Activated CD8-positive, alpha-beta memory T cell treated with anti-CD3 and anti-CD28 coated beads for 48 hours (primary cell): Measurements from ENCODE around the gene FBXO15.
A peak's percentile ranks its signal among the peaks of the same experiment; 100 is the strongest.

Source experiments
- DNase-seq, 3 experiments: peaks; one replicate each; pipeline ENCODE4 v3.0.0-alpha.2; 2020; ENCODE audit warnings: low read depth in 2 of 3, low spot score in 2 of 3

FBXO15 gene, protein sequence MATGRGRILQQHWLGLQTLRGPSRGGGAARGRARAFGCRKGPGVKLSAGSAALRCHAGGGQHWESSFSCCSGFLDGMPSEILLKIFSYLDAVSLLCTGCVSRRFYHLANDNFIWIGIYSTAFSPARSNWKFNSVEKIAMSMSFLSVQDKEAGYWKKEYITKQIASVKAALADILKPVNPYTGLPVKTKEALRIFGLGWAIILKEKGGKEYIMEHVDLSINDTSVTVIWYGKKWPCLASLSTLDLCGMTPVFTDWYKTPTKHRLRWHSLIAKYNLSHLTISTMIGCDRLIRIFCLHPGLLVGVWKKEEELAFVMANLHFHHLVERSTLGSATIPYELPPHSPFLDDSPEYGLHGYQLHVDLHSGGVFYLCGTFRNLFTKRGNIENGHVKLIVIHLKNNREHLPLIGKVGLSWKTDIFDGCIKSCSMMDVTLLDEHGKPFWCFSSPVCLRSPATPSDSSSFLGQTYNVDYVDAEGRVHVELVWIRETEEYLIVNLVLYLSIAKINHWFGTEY

DNA sequence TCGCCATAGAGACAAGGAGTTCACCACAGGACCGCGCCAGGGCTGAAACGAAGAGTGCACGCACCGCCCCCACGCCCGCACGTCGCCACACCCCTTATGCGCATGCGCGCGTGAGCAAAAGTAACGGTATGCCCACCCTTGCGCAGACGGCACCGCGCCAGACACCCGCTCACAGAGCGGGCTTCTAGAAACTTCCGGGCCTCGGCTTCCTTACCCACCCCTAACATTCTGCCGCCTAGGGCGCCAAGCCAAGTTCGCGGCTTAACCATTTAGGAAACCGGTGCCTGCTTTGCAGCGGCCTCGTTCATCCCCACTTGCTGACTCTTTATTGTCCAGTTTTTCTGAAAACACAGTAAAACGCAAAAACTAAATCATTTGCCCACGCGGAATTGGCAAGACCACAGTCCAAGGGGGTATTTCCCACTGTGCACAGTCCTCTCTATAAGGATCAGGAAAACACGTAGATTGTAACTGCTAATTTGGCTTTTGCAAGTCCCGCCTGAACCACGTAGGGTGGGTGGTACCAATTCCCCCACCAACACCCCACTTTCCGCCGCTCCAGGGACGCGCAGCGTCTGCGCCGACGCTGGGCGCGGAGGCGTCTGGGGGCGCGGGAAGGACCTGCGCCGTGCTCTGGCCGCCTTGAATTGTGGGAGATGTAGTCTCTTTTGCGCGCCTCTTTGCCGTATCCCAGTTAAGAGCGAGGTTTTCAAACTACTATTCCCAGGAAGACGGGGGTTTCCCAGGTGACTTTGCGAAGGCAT is at the start of gene FBXO15, which contains the start of gene TIMM21:
FBXO15 (minus strand) TSS at position 56 of the 764 bp plus-strand sequence; CDS start at position 7, 49 bp downstream.
TIMM21 (plus strand) TSS at position 745 of the 764 bp plus-strand sequence. CDS start 286 bp downstream, outside the sequence.
- peak; percentile 90 to 96 (median 91) for DNase-seq

DNA sequence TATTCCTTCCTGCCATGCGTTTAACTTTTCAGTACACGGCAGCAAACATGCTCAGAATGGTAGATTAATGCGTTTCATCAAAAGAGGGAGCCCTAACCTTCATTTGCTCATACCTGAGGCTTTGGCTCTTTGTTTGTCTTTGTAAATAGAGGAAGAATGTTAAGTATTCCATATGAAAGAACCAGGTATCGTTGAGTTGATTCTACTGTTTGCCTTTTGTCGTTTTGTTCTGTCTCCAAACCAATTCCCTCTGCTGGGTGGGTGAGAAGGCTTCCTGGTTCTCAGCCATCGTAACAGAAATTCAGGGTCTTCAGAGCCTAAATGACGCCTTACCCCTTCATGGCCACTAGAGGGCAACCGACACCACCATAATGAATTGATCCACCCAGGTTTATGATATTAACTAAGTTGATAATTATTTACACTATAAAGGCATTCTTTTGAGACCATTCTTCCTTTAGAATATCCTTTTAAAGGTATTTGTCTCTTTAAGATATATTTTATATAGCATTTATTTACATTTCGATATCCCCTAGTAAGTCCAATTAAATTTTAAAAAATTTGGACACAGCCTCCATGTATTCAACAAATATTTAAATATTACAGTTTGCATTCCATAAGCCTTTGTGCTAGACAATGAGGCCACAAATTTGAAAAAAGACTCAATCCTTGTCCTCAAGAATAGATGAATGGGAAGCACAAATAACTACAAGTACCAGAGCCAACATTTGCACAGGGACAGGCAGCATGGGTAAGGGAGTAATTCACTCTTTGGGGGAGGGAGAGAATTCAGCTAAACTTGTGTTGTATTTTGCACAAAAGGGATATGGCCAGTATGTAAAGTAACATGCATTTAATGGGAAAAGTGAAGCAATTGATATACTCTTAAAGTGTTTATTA is 48.8 kb upstream of the FBXO15 start:
- DNase-seq: peak in 1 of 3 experiments; percentile 14

DNA sequence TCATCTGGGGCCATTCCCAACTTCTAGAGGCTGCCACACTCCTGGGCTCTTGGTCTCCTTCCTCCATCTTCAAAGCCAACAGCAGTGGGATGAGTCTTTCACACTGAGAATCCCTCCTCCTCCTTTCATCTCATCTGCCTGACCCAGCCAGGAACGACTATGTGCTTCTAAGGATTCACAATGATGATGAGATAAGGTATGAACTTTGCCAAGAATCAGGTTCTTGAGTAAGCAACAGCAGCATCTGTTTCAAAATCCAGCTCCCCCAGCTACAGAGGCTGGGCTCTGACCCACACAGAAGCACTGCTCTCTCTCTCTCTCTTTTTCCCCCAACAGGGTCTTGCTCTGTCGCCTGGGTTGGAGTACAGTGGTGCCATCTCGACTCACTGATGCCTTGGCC is 47.1 kb upstream of the FBXO15 start:
- no peak for DNase-seq

DNA sequence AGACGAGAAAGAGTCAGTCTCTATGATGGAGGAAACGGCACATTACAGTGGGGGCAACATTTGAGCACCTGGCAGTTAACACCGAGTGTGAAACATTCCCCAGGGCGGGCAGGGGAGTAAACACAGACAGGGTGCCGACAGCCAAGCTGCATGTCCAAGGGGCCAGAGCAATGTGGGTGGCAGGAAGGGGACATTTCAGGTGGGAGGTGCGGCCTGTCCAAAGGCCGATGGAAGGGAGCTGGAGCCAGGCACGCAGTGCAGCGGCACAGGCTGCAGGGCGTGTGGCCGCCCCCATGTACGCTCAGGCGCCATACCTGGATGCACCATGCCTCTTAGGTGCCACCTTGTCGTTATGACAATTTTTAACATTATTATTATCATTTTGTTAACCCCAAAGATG is 43.9 kb upstream of the FBXO15 start:
- no peak for DNase-seq

DNA sequence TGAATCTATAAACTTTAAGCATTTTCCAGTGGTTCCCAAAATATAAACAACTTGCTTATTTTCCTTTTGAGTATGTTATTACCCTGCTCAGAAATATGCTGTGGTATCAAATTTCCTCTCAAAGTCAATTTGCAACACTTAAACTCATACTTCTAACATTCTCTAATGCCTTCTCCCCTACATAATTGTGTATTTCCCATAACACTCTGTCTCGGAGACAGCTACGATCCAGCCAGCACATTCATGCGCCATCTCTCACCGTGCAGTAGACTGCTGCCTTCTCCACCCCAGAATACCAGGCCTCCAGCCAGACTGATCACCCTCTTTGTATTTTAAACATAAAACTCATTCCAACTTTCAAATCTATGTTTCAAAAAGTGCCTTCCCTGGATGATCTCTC is 42.5 kb upstream of the FBXO15 start:
- no peak for DNase-seq

DNA sequence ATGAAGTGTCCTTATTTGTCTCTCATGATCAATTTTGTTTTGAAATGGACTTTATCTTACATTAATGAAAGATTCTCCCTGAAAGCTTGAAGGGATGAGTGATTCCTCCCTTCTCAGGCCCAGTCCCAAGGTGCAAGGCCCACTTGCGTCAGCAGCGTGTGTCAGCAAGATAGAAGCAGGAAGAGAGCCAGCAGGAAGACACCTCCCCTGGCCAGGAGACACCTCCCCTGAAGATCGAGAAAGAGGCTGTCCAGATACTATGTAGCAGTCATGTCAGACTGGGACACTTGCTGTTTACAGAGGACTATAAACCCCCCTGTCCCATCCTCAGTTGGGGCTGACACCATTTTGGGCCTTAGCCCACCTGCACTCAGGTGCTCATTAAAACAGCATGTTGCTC is 39.0 kb upstream of the FBXO15 start:
- DNase-seq: no peak

DNA sequence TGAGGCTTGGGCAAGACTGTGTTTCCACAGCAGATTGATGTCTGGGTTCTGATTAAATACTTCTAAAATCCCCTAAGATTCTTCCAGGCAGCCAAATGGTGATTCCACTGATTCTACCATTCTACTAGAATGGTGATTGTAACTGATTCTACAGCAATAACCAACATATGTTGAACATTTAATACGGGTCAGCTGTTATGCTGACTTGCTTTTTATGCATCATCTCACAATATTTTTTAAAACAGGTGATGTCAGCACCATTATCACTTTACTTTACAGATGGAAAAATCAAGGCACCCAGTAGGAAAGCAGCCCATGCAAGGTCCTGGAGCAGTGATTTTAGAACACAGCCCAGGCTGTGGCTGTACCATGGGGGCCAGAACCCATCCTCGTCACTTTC is 38.2 kb upstream of the FBXO15 start:
- DNase-seq: no peak

DNA sequence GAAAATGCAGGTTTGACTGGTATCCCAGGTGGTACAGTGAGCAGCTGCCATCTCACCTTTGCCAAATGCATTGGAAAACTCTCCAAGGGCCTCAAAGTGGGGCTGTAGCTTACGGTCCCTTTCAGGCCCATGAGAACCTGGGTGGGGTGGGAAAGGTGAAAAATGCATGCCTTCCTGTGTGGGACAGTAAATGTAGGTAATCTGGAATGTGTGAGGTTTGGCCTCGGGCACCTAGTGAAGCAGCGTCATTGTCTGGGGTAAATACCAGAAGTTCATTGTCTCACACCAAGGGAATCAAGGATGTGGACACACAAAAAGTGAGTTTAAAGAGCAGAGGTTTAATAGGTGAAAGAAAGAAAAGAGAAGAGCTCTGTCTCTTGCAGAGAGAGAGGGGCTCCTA is 37.2 kb upstream of the FBXO15 start:
- no peak for DNase-seq

DNA sequence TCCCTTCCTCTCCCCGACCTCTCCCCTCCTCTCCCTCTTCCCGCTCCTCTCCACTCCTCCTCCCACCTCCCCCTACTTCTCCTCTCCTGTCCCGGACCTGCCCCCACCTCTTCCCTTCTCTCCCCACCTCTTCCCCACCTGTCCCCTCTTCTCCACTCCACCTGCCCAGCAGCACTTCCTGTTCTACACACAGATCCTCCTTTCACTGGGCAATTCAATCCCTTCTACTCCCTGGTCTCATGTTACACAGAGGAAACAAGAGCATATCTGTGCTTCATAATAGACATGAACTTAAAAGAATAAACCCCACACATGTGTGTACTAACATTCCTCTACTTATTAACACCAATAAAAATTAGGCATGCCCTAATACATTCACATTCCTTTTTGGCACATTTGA is 35.5 kb upstream of the FBXO15 start:
- no peak for DNase-seq

DNA sequence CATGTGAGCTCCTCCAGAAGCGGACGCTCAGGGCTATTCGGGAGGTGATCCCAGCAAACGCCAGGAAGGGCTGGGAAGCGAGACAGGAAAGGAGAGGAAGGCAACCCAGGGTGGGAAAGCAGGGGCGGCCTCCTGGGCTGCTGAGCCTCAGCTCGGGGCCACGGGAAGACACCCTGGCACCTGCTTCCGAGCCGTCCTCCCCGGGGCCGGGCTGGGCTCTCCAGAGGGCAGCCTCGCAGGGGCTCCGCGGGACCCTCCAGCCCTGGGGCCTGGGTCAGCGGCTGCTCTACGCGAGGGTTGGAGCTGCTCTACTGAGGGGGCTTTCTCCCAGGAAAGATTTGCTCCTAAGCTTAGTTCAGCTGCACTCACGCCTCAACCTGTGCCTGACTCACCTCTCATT is 34.7 kb upstream of the FBXO15 start:
- DNase-seq: no peak

DNA sequence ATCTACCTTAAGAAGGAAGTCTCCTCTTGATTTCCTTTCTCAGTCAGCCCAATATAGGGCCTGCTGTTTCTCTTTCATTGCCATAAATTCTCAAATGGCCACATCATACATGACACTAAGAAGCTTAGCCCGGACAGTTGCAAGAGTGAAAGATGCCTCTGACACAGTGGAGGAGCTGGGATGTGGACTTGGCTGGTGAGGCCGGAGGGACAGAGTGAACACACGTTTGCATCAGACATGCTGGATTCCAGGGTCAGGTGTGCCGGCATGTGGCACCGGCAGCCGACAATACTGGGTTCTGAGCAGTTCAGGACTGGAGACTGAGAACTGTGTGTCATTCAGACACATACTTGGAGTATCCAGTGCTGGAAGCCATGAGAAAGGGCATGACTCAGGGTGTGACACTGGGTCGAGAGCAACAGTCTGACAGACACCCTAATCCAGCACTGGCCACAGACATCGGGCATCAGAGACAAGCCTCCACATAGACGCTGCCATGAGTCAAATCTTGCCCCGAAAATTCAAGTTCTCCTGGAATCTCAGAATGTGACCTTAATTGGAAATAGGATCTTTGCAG is 32.1 kb upstream of the FBXO15 start:
- no peak for DNase-seq

DNA sequence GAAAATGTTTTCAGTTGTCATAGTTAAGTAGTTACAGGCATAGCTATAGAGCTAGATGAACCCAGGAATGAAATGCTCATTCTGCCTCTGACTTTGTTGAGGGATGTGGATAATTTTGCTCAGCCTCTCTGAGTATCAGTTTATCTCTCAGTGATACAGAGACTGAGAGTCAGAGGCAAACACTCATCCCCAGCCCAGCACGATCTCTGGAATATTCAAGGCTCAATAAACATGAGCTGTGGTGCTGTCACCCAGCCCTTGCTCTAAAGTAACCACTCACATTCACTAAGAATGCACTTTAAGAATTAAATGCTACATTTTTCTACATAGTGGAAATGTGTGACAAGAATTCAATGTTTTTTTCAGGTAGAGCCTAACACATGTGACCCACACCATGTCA is 31.2 kb upstream of the FBXO15 start:
- no peak for DNase-seq

DNA sequence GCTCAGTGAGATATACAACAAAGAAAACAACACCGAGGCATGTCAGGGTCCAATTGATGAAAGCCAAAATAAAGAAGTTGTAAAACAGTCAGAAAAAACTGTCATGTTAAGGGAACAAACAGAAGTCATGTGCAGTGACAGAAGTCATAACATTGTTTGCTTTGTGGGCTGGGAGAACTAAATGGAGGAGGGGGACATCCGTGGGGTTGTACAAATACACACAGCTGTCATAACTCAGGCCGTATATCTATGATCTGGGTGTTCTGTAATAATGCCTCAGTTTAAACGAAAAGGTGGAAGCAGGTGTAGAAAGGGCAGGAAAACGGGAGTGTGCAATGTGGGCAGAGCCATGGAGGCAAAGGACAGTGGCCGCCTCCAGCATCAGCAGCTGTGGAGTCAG is 28.0 kb upstream of the FBXO15 start:
- DNase-seq: no peak

DNA sequence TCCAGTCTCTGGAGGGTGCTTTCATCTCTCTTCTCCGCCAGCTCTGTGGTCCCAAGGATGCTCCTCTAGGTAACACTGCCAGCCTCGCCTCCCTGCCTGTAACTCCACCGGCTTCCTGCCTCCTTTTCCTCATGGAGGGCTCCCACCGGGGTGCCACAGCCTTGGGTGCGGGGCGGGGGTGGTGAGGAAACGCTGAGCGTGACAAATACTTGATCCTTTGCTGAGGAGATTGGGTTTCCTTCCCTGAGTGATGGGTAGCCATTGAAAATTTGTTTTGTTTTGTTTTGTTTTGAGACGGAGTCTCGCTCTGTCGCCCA is 25.8 kb upstream of the FBXO15 start:
- no peak for DNase-seq

DNA sequence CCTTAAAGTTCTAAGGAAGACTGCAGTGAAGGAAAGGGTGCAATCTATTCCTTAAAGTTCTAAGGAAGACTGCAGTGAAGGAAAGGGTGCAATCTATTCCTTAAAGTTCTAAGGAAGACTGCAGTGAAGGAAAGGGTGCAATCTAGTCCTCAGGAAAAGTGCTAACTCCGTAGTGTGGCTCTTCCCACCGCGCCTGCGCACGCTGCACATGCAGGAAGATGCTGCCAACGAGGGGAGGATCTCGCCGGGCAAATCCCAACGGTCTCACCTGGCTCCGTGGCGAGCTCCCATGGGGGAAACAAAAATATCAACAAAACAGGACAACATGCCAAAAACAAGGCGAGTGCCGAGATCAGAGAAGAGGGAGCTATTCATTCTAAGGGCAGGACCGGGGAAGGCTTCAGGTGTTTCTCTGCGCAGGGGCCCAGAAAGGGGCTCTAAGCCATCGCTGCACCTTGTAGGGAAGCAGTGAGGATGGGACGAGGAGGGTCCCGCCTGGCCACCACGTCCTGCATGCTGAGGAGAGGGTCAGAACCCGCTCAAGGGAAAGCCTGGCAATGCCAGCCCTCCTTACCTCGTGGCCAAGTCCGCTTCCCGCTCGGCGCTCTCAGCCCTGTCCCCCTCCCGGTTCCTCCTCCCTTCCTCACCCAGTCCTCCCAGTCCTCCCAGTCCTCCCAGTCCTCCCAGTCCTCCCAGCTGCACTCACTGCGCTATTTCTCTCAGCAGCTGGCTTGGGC is 25.2 kb upstream of the FBXO15 start:
- DNase-seq: no peak

DNA sequence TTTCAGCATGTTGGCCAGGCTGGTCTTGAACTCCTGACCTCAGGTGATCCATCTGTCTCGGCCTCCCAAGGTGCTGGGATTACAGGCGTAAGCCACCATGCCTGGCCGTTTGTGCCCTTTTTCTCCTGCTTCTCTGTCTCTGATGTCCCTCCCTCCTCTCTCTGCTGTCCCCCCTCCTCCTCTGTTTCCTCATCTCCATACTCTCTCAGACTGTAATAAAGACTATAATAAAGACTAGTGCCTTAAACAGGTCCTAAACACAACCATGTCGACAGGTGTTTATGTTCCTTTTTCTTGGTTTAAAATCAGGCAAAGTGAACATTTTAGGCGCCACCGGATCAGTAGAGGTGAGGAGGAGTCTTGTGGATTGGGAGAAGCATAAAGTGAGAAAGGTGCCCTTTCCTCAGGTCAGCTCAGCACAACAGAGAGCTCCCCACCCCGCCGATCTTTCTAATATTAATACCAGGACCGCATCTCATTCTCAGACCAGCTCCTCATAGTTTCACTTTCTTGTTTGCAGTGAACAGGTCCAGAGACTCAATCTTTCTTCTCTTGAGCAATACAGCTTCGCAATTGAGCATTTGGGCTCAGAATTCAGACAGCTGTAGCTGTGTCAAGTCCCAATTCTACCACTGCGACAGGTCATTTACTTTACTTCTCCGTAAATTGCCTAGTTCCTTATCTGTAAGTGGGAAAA is 24.4 kb upstream of the FBXO15 start:
- no peak for DNase-seq

DNA sequence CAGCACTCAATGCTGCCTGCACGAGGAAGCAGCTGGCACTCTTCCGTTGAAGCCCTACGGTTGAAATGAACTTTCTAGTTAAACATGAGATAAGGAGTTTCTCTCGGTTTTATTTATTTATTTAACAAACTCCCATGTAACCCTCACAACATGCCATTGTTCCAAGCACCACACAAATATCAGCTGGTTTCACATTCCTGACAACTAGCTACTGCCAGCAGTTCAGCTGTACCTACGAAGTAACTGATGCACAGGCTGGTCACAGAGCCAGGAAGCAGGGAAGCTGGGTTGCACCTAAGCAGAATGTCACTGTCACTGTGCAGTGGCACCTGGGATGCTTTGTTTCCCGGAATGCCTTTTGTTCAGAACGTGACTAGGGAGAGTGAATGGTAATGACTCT is 18.8 kb upstream of the FBXO15 start:
- DNase-seq: no peak

DNA sequence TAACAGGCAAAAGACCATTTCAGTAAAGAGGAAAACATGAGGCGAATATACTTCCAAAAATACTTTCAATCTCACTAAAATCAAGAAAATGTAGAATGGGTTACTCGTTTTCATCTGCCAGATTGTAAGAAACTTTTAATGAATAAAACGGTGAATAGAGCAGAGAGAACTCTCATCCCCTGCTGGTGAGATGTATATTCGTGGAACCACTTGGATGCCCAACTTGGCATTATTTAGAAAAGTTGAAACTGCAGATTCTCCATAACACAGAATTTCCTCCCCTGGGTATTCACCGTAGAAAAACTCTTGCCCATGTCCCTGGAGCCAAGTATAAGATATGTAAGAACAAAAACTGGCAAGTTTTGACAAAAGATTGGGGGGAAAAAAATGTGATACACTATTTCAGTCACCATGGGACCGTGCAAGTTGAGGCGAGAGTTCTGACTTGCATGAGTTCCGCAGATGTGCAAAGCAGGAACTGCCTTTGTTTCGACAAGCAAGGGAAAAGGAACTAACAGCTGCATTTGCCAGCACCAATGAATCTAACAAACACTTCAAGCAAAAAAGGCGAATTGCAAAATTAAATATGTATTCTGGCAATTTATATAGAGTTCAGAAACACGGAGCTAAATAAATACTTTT is 15.5 kb upstream of the FBXO15 start:
- no peak for DNase-seq

DNA sequence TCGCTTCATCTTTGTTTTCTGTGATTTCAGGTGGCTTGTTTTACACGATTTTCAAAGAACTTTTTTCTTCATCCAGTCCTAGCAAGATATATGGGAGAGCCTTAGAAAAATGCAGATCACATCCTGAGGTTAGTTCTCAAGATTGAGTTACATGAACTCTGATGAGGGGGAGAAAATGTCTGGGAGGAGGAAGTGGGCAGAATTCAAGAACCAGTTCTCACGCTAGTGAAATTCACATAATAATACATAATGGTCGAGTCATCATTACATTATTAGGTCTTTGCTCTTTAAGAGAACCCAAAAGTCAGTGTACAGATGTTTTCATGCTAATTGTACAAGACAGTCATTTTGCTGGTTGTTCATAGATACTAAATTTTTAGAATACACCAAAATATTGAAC is 7.6 kb upstream of the FBXO15 start:
- no peak for DNase-seq
